GM12875 (cell line): ENCODE data around the gene CD82.

Source experiments
- H3K4me3 ChIP-seq: one replicate; pipeline ENCODE4 v1.5.1; 2011; ENCODE audit warnings: low read depth, low read length, control low read depth
- CTCF ChIP-seq: IDR thresholded peaks from 2 replicates; pipeline ENCODE4 v1.5.1; 2011; ENCODE audit warnings: low read depth, mild to moderate bottlenecking, control low read depth, inconsistent platforms, low read length, moderate library complexity, borderline replicate concordance; ENCODE audit not compliant: insufficient read depth

Gene CD82

GRCh38 chr11:44572436-44572835, 7.0 kb downstream of the CD82 start:
- TF ChIP-seq CTCF, result no peak
- no peak overlapping the region for H3K4me3 ChIP-seq

DNA sequence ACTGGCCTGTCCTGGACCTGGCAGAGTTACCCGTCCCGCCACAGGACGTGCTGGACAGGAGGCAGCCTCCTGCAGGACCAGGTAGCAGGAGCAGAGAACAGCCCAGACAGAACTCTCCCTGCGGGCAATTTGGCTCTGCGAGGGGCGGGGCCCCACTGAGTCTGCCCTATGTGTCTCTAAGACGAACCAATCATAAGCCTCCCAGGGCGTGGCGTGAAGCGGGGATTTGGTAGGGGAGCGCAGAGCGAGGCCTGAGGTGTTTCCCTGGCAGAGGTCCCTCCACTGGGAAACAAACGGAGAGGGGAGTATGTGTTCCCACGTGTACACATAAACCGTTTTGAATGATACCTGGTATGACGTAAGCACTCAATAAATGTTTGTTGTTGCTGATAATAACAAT, 7.4 kb downstream of the CD82 start:
- H3K4me3 ChIP-seq, result no peak overlapping the region
- TF ChIP-seq CTCF, result no peak

GRCh38 chr11:44573333-44573732, 7.9 kb downstream of the CD82 start:
- H3K4me3 ChIP-seq, result no peak overlapping the region
- no peak for TF ChIP-seq CTCF

DNA sequence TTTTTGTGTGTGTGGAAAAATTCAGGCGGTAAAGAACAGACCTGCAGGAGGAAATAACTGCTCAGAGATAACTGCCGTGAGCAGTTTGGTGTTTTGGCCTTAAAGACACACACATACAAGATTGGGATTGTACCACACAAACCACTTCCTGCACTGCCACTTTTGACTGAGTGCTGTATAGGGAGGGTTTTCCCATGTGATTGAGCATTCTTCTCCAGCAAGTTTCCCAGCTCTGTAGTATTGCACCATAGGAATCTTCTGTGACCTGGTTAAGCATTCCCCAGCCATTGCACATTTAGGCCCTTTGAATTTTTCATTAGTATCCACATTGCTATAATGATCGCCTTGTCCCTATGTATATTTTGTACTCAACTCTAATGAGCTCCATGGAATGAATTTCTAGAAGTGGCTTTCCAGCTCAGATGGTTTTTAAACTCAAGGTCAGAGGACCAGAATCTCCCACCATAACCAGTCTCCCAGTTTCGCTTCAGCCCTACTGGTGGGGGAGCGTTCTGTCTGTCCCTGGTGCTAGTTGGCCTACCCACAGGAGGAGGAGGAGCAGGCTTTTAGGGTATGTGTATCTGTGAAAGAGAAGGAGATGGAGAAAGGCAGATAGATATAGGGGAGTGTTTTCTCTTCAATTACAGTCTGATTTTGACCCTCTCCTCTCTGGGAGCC, 9.3 kb downstream of the CD82 start:
- TF ChIP-seq CTCF, result no peak

GRCh38 chr11:44575288-44575672, 9.8 kb downstream of the CD82 start:
- no peak overlapping the region for H3K4me3 ChIP-seq
- TF ChIP-seq CTCF, result no peak

More for the DNA sequence above, 9.3 kb downstream of the CD82 start:
- no peak overlapping the region for H3K4me3 ChIP-seq

DNA sequence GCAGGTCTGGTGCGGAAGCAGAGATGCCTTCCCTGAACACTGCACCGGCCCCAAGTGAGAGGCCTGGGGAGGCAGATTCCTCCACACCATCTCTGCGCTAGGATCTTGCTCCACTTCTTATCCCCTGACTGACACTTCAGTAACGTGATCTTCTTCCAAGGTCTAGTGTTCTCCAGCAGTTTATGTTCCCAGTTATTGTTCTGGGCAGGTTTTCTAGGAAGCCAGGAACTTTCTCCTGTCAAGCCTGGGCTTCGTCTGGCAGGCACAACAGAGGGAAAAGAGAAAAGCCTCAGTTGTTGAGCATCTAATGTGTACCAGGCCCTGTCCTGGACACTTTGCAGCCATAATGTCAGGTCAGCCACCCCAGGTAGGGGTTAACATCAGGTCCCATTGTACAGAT, 10.5 kb downstream of the CD82 start:
- H3K4me3 ChIP-seq, result no peak overlapping the region
- no peak for TF ChIP-seq CTCF

DNA sequence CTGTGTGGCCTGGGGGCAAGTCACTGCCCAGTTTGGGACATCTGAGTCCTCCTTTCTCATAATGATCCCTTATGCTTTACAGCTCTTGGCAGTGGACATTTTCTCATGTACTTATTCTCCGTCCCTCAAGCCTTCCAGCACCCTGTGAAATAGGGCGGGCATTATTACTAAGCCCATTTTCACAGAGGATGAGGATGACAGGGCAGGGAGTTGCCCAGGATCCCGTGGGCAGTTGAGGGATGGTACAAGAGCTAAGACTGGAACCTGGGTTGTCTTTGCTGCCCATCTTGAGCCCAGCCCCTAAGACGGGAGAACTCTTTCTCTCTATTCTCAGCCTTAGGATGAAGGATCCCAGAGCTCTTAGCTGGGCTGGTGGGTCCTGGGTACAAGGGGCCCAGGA, 11.2 kb downstream of the CD82 start:
- H3K4me3 ChIP-seq, result no peak overlapping the region
- no peak for TF ChIP-seq CTCF
